Measurements from ENCODE around the gene ZNF606. TPM values are rescaled to one million over a fixed set of nuclear protein-coding genes. Genes with fewer than 3 reads are reported as not detected.
A peak's percentile ranks its signal among the peaks of the same experiment; 100 is the strongest.

Gene ZNF606
- total RNA-seq, 1 experiment from 2014 or later = 16.7 TPM

GRCh38 chr19:57941593-57941992 is 61.0 kb downstream of the ZNF606 start:
- intact Hi-C loops (cut with micrococcal nuclease; ENCODE audit: unreplicated experiment) = no loop called here
- no peak overlapping the region for H3K27ac ChIP-seq (ENCODE audit: low read depth, low read length, poor library complexity, severe bottlenecking)
- H3K4me3 ChIP-seq (ENCODE audit: low read depth, low read length, poor library complexity, severe bottlenecking) = no peak overlapping the region
- peaks cover 41% of the 10 kb centered on the region for H3K36me3 ChIP-seq (ENCODE audit: insufficient read depth, low read length, poor library complexity, severe bottlenecking)
- H3K27me3 ChIP-seq (replicated peaks; ENCODE audit: insufficient read depth, low read depth, low read length, poor library complexity) = no peaks in the 10 kb centered on the region
- POLR2A ChIA-PET (ENCODE audit: low non-redundant PET) = no interaction called here
- H3K9me3 ChIP-seq (ENCODE audit: low read depth, low read length, poor library complexity, severe bottlenecking) = peaks cover 53% of the 10 kb centered on the region
- no TSS peak for BruUV-seq (replicated peaks)
- CTCF ChIA-PET = no interaction called here
- DNase-seq (ENCODE audit: low spot score) = no peak
- TF ChIP-seq EZH2 (IDR thresholded peaks at IDR 0.05; ENCODE audit: borderline replicate concordance, low read depth, low read length, poor library complexity, severe bottlenecking) = no peak
- TF ChIP-seq CTCF (conservative IDR thresholded peaks at IDR 0.05; ENCODE audit: low read depth, low read length) = no peak
- no peaks in the 10 kb centered on the region for H3K4me1 ChIP-seq (ENCODE audit: insufficient read depth, low read length, poor library complexity, severe bottlenecking)

- POLR2A ChIA-PET (ENCODE audit: low non-redundant PET) = no interaction called here
- no peak overlapping the region for H3K4me3 ChIP-seq (ENCODE audit: low read depth, low read length, poor library complexity, severe bottlenecking)
- H3K9me3 ChIP-seq (ENCODE audit: low read depth, low read length, poor library complexity, severe bottlenecking) = peaks cover 52% of the 10 kb centered on the region
- no peak for DNase-seq (ENCODE audit: low spot score)
- intact Hi-C loops (cut with micrococcal nuclease; ENCODE audit: unreplicated experiment) = no loop called here
- CTCF ChIA-PET = no interaction called here
- no peaks in the 10 kb centered on the region for H3K4me1 ChIP-seq (ENCODE audit: insufficient read depth, low read length, poor library complexity, severe bottlenecking)
- H3K27ac ChIP-seq (ENCODE audit: low read depth, low read length, poor library complexity, severe bottlenecking) = no peak overlapping the region
- no TSS peak for BruUV-seq (replicated peaks)
- peaks cover 19% of the 10 kb centered on the region for H3K36me3 ChIP-seq (ENCODE audit: insufficient read depth, low read length, poor library complexity, severe bottlenecking)
- TF ChIP-seq CTCF (conservative IDR thresholded peaks at IDR 0.05; ENCODE audit: low read depth, low read length) = no peak
- no peak for TF ChIP-seq EZH2 (IDR thresholded peaks at IDR 0.05; ENCODE audit: borderline replicate concordance, low read depth, low read length, poor library complexity, severe bottlenecking)
- no peaks in the 10 kb centered on the region for H3K27me3 ChIP-seq (replicated peaks; ENCODE audit: insufficient read depth, low read depth, low read length, poor library complexity)
Observed at GRCh38 chr19:57935731-57936130, 66.9 kb downstream of the ZNF606 start.

GRCh38 chr19:57934820-57935665 is 67.6 kb downstream of the ZNF606 start, which contains the start of gene ZNF418:
ZNF418 (minus strand) TSS chr19:57935402; CDS start chr19:57933822, 1,580 bp downstream.
- intact Hi-C loops (cut with micrococcal nuclease; ENCODE audit: unreplicated experiment) = no loop called here
- Histone ChIP-seq H3K27me3 (replicated peaks; ENCODE audit: insufficient read depth, low read depth, low read length, poor library complexity) (no peaks in the 10 kb centered on the region), H3K9me3 (ENCODE audit: low read depth, low read length, poor library complexity, severe bottlenecking) (peaks cover 47% of the 10 kb centered on the region), H3K4me3 (ENCODE audit: low read depth, low read length, poor library complexity, severe bottlenecking) (peak within 1 kb of the TSS; percentile 82), H3K36me3 (ENCODE audit: insufficient read depth, low read length, poor library complexity, severe bottlenecking) (peaks cover 20% of the 10 kb centered on the region), H3K4me1 (ENCODE audit: insufficient read depth, low read length, poor library complexity, severe bottlenecking) (no peaks in the 10 kb centered on the region), H3K27ac (ENCODE audit: low read depth, low read length, poor library complexity, severe bottlenecking) (peak within 1 kb of the TSS; percentile 79)
- BruUV-seq (replicated peaks) = TSS peak; percentile 72
- TF ChIP-seq CTCF (conservative IDR thresholded peaks at IDR 0.05; ENCODE audit: low read depth, low read length) = no peak
- no peak for TF ChIP-seq EZH2 (IDR thresholded peaks at IDR 0.05; ENCODE audit: borderline replicate concordance, low read depth, low read length, poor library complexity, severe bottlenecking)
- ChIA-PET CTCF (no interaction called here), POLR2A (ENCODE audit: low non-redundant PET) (no interaction called here)
- peak; percentile 92 for DNase-seq (ENCODE audit: low spot score)
